OCI-LY3 (cell line): ENCODE measurements around the gene RDH16.
A peak's percentile ranks its signal among the peaks of the same experiment; 100 is the strongest.

ENCODE experiments used
- H2AFZ ChIP-seq: fragments of 200-600, 300-600 bp; shearing (Covaris generic); 2 replicates; pipeline ENCODE4 v1.6.0; 2014; ENCODE audit warnings: antibody characterized with exemption, low read depth, low read length
- H3K27ac ChIP-seq: fragments of 200-600, 300-600 bp; sonication (generic); 2 replicates; pipeline ENCODE4 v1.5.1; 2014; ENCODE audit warnings: mild to moderate bottlenecking, low read length, moderate library complexity, mixed read lengths
- H3K27me3 ChIP-seq: fragments of 200-600, 300-600 bp; sonication (generic); 2 replicates; pipeline ENCODE4 v1.6.1; 2014; ENCODE audit warnings: low read depth, low read length, mixed read lengths
- H3K36me3 ChIP-seq: fragments of 200-600, 300-600 bp; sonication (generic); replicated peaks from 2 replicates; pipeline ENCODE3; 2014; ENCODE audit warnings: low read depth, low read length, mixed read lengths
- H3K4me1 ChIP-seq: fragments of 300-600, 200-600 bp; sonication (generic); 2 replicates; pipeline ENCODE4 v1.6.1; 2014; ENCODE audit warnings: low read length, mixed read lengths
- H3K4me2 ChIP-seq: fragments of 200-600, 300-600 bp; sonication (generic); 2 replicates; pipeline ENCODE4 v1.6.1; 2014; ENCODE audit warnings: low read length, mixed read lengths
- H3K4me3 ChIP-seq: fragments of 300-600, 200-600 bp; sonication (generic); 2 replicates; pipeline ENCODE4 v1.5.1; 2014; ENCODE audit warnings: antibody characterized with exemption, mild to moderate bottlenecking, low read length, moderate library complexity
- H3K79me2 ChIP-seq: fragments of 300-600, 200-600 bp; shearing (Covaris generic); 2 replicates; pipeline ENCODE4 v1.6.1; 2014; ENCODE audit warnings: mild to moderate bottlenecking, low read length, mixed read lengths
- H3K9ac ChIP-seq: fragments of 300-600, 200-600 bp; shearing (Covaris generic); 2 replicates; pipeline ENCODE4 v1.6.0; 2014; ENCODE audit warnings: mild to moderate bottlenecking, low read length, moderate library complexity
- H3K9me3 ChIP-seq: fragments of 200-600, 300-600 bp; shearing (Covaris generic); 2 replicates; pipeline ENCODE4 v1.6.1; 2014; ENCODE audit warnings: low read length, mixed read lengths; ENCODE audit not compliant: insufficient read depth
- H4K20me1 ChIP-seq: fragments of 200-600, 300-600 bp; sonication (generic); 2 replicates; pipeline ENCODE4 v1.6.1; 2016; ENCODE audit warnings: low read length, mixed read lengths; ENCODE audit not compliant: insufficient read depth
- CTCF ChIP-seq: fragments of 200-600, 300-600 bp; sonication (generic); IDR thresholded peaks from 2 replicates; pipeline ENCODE4 v1.5.1; 2014; ENCODE audit warnings: antibody characterized with exemption, low read length, low read depth
- EZH2phosphoT487 ChIP-seq: fragments of 200-600 bp; shearing (Covaris generic); IDR thresholded peaks from 2 replicates; pipeline ENCODE4 v1.6.1; 2018; ENCODE audit warnings: antibody characterized with exemption, mixed run types, low read depth

The RDH16 gene

GRCh38 chr12:56933826-56934625 lies 23.4 kb downstream of the RDH16 start, which contains the start of gene SDR9C7:
Gene SDR9C7 (minus strand): TSS chr12:56934408. CDS start chr12:56934261, 147 bp downstream.
- TF ChIP-seq CTCF (no peak), EZH2phosphoT487 (no peak)
- Histone ChIP-seq H3K79me2 (no peaks in the 10 kb centered on the region), H3K27me3 (peaks cover 4% of the 10 kb centered on the region; the same call in 1 of the 2 replicates), H3K9ac (no peak within 1 kb of the TSS), H2AFZ (no peak within 1 kb of the TSS), H3K4me1 (peaks cover 4% of the 10 kb centered on the region; the same call in 1 of the 2 replicates), H3K4me2 (no peak within 1 kb of the TSS), H4K20me1 (no peaks in the 10 kb centered on the region), H3K4me3 (no peak within 1 kb of the TSS), H3K36me3 (no peaks in the 10 kb centered on the region), H3K27ac (no peak within 1 kb of the TSS), H3K9me3 (no peaks in the 10 kb centered on the region)

GRCh38 chr12:56932867-56933266 lies 24.5 kb downstream of the RDH16 start:
- Histone ChIP-seq H3K4me3 (no peak overlapping the region), H3K9me3 (no peaks in the 10 kb centered on the region), H3K4me2 (no peak overlapping the region), H3K9ac (no peak overlapping the region), H4K20me1 (no peaks in the 10 kb centered on the region), H3K27ac (no peak overlapping the region), H3K27me3 (peaks cover 9% of the 10 kb centered on the region; the same call in 1 of the 2 replicates), H3K36me3 (no peaks in the 10 kb centered on the region), H3K79me2 (no peaks in the 10 kb centered on the region), H3K4me1 (peaks cover 4% of the 10 kb centered on the region; the same call in 1 of the 2 replicates), H2AFZ (no peak overlapping the region)
- TF ChIP-seq EZH2phosphoT487 (no peak), CTCF (no peak)

GRCh38 chr12:56932146-56932545 lies 25.3 kb downstream of the RDH16 start:
- TF ChIP-seq EZH2phosphoT487 (no peak), CTCF (no peak)
- Histone ChIP-seq H3K9me3 (no peaks in the 10 kb centered on the region), H3K4me2 (no peak overlapping the region), H3K4me1 (peaks cover 4% of the 10 kb centered on the region; the same call in 1 of the 2 replicates), H3K9ac (no peak overlapping the region), H3K36me3 (no peaks in the 10 kb centered on the region), H2AFZ (no peak overlapping the region), H3K27me3 (0 out of 2 replicates have a peak, but pooled peaks cover 5% of the 10 kb centered on the region), H3K4me3 (no peak overlapping the region), H3K27ac (no peak overlapping the region), H3K79me2 (no peaks in the 10 kb centered on the region), H4K20me1 (no peaks in the 10 kb centered on the region)

- Histone ChIP-seq H3K4me3 (no peak overlapping the region), H4K20me1 (no peaks in the 10 kb centered on the region), H3K36me3 (no peaks in the 10 kb centered on the region), H3K4me2 (0 out of 2 replicates have a peak overlapping the region, but pooled peaks have one; percentile 5), H3K27me3 (0 out of 2 replicates have a peak, but pooled peaks cover 5% of the 10 kb centered on the region), H3K9ac (no peak overlapping the region), H3K9me3 (no peaks in the 10 kb centered on the region), H3K27ac (no peak overlapping the region), H3K79me2 (no peaks in the 10 kb centered on the region), H2AFZ (peak overlapping the region; percentile 63; the same call in 1 of the 2 replicates), H3K4me1 (peaks cover 4% of the 10 kb centered on the region; the same call in 1 of the 2 replicates)
- TF ChIP-seq EZH2phosphoT487 (no peak), CTCF (no peak)
Observed at GRCh38 chr12:56931474-56931978, 25.9 kb downstream of the RDH16 start.
